GM21717 (cell line): ENCODE measurements around the gene PHTF1.

Source experiments
- ATAC-seq: cut with Tn5 transposase; IDR thresholded peaks from one replicate; pipeline ENCODE4 v1.9.1; 2021; ENCODE audit warnings: mild to moderate bottlenecking, moderate library complexity; ENCODE audit not compliant: unreplicated experiment

Gene PHTF1

DNA sequence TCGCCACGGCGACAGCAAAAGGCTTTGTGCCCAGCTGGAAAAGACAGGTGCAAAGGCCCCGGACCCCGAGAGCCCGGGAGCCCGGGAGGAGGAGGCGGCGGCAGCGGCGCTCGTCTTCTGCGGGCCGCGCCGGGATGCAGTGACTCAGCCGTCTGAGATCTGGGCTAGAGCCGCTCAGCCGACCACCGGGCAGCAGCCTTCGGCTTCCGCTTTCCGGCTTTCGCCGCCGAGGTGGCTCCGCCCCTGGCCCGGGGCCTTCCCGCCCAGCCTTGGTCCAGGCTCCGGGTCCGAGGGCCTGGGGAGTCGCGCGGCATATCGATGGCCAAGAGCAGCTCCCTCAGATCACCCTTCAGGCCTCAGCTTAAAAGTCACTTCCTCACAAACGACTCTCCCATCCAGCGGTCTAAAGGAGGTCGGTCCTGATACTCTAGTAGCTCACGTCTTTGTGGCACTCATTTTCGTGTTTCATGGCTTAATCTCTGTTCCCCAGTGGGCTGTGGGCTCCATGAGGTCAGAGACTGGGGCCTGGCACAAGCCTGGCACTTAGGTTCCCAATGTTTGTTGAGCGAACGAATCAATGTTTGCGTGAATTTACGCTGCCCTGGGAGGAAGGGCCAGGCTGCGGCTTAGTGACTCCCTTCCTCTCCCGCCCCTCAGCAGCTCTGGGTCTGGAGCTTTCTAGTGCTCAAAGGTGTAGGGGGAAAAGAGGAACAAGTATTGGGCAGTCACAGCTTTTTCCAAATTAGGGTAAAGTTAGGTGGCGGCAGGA, at the start of gene PHTF1:
Gene PHTF1 (minus strand): TSS at position 154 of the 769 bp plus-strand sequence. CDS start 783 bp downstream, outside the sequence.
- ATAC-seq: peak; percentile 84

DNA sequence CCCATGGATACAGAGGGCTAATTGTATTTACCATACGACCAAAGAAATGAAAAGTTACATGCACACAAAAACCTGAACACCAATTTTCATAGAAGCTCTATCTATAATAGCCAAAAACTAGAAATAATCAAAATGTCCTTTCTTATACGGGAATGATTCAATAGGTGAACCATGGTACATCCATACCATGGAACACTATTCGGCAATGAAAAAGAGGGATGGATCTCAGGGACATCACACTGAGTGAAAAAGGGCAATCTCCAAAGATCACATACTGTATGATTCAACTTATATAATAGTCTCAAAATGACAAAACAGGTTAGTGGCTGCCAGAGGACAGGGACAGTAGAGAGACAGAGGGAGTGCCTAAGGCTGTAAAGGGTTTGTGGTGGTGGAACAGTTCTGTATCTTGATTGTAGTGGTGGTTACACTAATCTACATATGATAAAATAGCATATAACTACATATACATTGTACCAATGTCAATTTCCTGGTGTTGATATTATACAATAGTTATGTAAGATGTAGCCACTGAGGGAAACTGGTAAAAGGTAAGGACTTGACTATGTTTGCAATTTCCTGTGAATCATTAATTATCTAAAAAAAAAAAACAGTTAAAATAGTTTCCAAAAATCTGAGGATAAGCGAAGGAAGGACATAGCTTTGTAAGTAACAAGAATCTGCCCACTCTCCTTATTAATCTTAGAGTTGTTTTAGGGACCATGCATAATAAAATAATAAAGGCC, 49.3 kb upstream of the PHTF1 start:
- no peak for ATAC-seq

DNA sequence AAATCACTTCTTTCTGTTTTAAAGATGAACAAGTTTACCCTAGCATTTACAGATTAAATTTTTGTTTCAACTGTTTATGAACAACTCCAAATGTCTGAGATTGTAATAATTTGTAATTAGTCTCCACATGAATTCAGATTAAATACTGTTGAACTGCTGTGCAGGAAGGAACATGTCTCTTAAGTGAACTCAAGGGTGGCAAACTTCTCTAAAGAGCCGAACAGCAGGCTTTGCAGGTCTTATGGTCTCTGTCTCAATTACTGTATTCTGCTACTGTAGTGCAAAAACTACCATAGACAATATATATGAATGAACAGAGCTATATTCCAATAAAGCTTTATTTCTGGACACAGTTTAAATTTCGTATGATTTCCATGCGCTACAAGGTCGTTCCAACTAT, 46.4 kb upstream of the PHTF1 start:
- no peak for ATAC-seq

GRCh38 chr1:113805256-113805531, 45.9 kb upstream of the PHTF1 start:
- no peak for ATAC-seq

DNA sequence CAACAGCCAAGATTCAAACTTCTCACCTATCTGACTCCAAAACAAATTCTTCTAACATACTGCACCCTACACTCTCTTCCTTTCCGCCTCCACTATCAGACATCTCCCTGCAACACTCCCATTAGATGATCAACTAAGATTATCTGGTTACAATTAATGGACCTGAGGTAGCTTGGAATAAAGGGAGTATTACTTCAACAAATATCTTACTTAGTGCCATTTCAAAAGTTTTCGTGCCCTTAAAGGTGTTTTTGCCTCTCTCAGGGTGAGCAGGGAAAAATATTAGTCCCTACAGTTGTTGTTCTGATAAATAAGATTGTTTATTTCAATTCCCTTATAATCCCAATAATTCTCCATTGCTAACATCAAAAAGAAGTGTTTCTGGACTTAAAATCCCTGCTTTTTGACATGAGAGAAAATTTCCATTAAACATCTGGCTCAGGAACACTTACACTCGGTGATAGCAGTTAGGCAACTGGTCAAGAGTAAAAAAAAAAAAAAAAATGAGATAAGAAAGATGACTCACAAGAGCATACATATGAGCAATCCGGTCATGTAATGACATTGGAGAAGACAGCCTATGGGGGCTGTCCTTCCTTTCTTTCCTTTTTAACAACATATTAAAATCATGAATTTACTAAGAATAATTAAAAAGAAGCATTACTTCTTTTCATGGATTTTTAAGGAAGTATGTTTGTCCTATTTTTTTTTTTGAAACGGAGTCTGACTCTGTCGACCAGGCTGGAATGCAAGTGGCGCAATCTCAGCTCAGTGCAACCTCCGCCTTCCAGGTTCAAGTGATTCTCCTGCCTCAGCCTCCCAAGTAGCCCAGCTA, 45.4 kb upstream of the PHTF1 start:
- no peak for ATAC-seq

- no peak for ATAC-seq
These were observed 43.2 kb upstream of the PHTF1 start for GRCh38 chr1:113802367-113803007.

DNA sequence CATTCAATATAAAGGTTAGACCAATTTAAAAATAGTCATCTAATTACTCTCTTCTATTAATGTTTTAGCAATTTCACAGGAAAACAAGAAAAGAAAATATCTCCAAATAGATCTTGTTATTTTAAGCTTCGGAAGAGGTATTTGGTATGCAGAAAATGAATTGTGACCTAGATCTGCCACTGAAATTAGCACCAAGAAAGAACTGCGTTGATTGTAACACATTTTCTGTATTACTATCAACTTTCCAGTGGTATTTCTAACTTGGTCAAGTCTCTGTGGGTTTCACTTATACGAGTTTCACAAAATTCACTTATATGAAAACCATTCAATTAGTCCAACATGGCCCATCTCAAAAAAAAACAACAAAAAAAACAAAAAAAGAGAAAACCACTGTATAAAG, 41.2 kb upstream of the PHTF1 start:
- no peak for ATAC-seq

GRCh38 chr1:113797472-113797871, 38.2 kb upstream of the PHTF1 start:
- ATAC-seq: no peak

DNA sequence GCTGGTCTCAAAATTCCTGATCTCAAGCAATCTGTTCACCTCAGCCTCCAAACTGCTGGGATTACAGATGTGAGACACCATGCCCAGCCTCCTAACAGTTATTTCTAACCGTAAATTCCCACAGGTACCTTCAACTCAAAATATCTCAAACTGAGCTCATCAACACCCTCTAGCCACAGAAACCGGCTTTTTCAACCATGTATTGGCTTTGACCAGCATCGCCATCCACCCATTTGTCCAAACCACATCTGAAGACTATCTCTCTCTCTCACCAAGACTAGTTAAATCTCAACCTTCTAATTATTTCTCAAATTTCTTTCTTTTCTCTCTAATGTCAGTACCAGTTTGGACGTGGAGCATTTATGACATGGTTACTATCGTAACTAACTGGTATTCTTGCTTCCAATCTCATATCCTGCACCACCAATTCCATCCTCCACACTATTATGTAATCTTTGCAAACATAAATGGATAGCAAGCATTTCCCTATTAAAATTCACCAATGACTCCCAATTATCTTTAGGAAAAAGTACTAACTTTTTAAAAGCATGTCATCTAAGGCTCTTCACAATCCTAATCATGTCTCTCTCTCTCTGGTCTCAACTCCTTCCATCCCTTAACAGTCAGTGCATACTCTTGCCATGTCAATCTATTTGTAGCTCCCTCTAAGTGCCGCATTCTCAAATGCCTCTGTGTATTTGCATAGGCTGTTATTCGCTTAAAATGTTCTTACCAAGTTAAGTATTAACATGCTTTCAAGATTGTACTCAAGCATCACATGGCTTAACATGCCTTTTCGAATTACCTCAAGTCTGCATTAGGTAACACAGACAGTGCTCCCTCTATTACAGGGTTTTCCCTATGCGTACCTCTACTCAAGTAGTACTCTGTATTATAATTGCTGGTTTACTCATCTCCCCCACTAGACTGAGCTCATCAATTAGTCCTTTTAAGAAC, 34.9 kb upstream of the PHTF1 start:
- ATAC-seq: no peak

DNA sequence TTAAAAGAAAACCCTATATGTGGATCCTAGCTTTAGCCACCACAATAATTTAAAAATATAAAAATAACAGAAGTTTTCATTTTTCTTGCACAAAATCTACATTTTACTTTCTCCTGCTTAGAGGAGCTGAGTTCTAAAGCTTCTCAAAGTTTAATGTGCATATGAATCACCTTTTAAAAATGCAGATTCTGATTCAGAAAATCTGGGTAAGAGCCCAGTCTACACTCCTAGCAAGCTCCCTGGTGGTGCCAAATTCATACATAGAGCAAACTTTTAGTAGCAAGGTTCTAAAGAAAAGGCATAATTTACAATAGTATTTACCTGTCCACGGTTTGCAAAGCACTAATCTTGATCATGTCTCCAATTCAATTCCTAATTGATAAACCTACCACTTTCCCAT, 33.7 kb upstream of the PHTF1 start:
- ATAC-seq: no peak

GRCh38 chr1:113792471-113792870, 33.2 kb upstream of the PHTF1 start:
- ATAC-seq: no peak

- no peak for ATAC-seq
These were observed 29.5 kb upstream of the PHTF1 start for GRCh38 chr1:113788802-113789201.

- no peak for ATAC-seq
These were observed 28.4 kb upstream of the PHTF1 start for GRCh38 chr1:113787663-113788062.

GRCh38 chr1:113786069-113786468, 26.8 kb upstream of the PHTF1 start:
- no peak for ATAC-seq

DNA sequence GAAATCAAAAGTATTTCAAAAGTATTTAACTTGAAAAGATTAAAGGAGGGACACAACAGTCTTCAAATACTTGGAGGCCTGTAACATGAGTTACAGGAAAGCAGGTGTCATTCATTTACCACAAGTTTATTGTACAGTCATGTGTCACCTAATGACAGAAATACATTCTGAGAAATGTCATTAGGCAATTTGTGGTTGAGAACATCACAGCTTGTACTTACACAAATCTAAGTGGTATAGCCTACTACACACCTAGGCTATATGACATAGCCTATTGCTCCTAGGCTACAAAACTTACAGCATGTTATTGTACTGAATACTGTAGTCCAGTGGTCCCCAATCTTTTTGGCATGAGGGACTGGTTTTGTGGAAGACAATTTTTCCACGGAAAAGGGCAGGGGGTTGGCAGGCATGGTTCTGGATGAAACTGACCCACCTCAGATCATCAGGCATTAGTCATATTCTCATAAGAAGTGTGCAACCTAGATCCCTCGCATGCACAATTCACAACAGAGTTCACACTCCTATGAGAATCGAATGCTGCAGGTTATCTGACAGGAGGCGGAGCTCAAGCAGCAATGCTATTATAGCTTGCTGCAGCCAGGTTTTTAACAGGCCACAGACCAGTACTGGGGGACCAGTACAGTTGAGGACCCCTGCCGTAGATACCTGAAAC, 25.0 kb upstream of the PHTF1 start:
- peak; percentile 54 for ATAC-seq

- ATAC-seq: peak; percentile 76
These were observed 24.2 kb upstream of the PHTF1 start for GRCh38 chr1:113783254-113784103.

- ATAC-seq: no peak
These were observed 23.1 kb upstream of the PHTF1 start for GRCh38 chr1:113782406-113782805.

GRCh38 chr1:113780374-113781146, 21.3 kb upstream of the PHTF1 start:
- ATAC-seq: peak; percentile 42
